PFSK-1 (cell line): ENCODE measurements around the gene VAV3.

ENCODE experiments used
- FOXP2 ChIP-seq: optimal IDR thresholded peaks from 2 replicates; pipeline ENCODE3; 2011; ENCODE audit warnings: borderline replicate concordance, control low read depth, inconsistent platforms; ENCODE audit not compliant: insufficient read depth; ENCODE audit errors: extremely low read length, extremely low read depth
- POLR2AphosphoS5 ChIP-seq: IDR thresholded peaks from 2 replicates; pipeline ENCODE4 v1.6.1; 2012; ENCODE audit warnings: low read depth, mild to moderate bottlenecking, control low read depth, low read length, moderate library complexity
- SIN3A ChIP-seq: IDR thresholded peaks from 2 replicates; pipeline ENCODE4 v1.6.1; 2012; ENCODE audit warnings: mild to moderate bottlenecking, low read length, moderate library complexity, borderline replicate concordance; ENCODE audit not compliant: insufficient read depth
- TAF1 ChIP-seq: IDR thresholded peaks from 2 replicates; pipeline ENCODE4 v1.6.1; 2012; ENCODE audit warnings: low read length, control low read depth, borderline replicate concordance; ENCODE audit not compliant: insufficient read depth
- TF ChIP-seq, protein P1 (sequence below), 2 experiments: IDR thresholded peaks; 2 replicates each; pipeline versions ENCODE4 v1.6.1 to v1.8.0; 2011 to 2012; ENCODE audit warnings: low read depth in 2 of 2, low read length in 2 of 2, control low read depth in 1 of 2, inconsistent platforms in 1 of 2, mild to moderate bottlenecking in 1 of 2, moderate library complexity in 1 of 2; ENCODE audit not compliant: insufficient read depth in 1 of 2

- TF ChIP-seq POLR2AphosphoS5: no peak
- TF ChIP-seq FOXP2: no peak
- TF ChIP-seq TAF1: no peak
- TF ChIP-seq SIN3A: no peak
- TF ChIP-seq, protein P1, sequence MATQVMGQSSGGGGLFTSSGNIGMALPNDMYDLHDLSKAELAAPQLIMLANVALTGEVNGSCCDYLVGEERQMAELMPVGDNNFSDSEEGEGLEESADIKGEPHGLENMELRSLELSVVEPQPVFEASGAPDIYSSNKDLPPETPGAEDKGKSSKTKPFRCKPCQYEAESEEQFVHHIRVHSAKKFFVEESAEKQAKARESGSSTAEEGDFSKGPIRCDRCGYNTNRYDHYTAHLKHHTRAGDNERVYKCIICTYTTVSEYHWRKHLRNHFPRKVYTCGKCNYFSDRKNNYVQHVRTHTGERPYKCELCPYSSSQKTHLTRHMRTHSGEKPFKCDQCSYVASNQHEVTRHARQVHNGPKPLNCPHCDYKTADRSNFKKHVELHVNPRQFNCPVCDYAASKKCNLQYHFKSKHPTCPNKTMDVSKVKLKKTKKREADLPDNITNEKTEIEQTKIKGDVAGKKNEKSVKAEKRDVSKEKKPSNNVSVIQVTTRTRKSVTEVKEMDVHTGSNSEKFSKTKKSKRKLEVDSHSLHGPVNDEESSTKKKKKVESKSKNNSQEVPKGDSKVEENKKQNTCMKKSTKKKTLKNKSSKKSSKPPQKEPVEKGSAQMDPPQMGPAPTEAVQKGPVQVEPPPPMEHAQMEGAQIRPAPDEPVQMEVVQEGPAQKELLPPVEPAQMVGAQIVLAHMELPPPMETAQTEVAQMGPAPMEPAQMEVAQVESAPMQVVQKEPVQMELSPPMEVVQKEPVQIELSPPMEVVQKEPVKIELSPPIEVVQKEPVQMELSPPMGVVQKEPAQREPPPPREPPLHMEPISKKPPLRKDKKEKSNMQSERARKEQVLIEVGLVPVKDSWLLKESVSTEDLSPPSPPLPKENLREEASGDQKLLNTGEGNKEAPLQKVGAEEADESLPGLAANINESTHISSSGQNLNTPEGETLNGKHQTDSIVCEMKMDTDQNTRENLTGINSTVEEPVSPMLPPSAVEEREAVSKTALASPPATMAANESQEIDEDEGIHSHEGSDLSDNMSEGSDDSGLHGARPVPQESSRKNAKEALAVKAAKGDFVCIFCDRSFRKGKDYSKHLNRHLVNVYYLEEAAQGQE (IDR thresholded peaks at IDR 0.05; ENCODE audit: insufficient read depth in 1 of 2, low read depth in 2 of 2, low read length in 2 of 2): no peak
Measured at GRCh38 chr1:107835151-107835670, 129.8 kb downstream of the VAV3 start.
